ENCODE results near the gene COX6A1.

COX6A1 gene

DNA sequence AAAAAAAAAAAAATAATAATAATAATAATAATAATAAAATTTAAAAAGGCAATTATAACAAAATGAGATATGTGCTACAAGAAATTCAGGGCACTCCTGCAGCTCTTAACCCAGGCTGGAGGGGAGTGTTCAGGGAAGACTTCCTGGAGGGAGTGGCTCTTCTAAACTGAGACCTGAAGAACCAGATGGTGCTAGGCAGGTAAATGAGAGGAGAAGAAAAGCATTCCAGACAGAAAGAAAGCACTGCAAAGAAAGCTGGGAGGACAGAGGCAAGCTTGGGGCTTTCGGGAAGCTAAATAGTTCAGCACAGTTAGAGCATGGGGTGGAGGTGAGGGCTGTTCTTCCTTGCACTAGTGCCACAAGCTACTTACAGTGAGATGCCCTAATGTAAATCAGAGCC lies 41.5 kb downstream of the COX6A1 start:
- no peak overlapping the region for H2BK5ac ChIP-seq (ENCODE audit: low read length)
- H3K27me3 ChIP-seq (ENCODE audit: insufficient read depth, low read length, poor library complexity) = no peaks in the 10 kb centered on the region
- no peaks in the 10 kb centered on the region for H3K4me1 ChIP-seq (ENCODE audit: control insufficient read depth, low read depth, low read length)
- H4K5ac ChIP-seq (ENCODE audit: low read length) = no peak overlapping the region
- no peak overlapping the region for H3K4me2 ChIP-seq (ENCODE audit: low read length)
- no peak overlapping the region for H4K8ac ChIP-seq (ENCODE audit: low read depth, low read length)
- no peak overlapping the region for H3K18ac ChIP-seq (ENCODE audit: low read length)
- no peak overlapping the region for H3K23ac ChIP-seq (ENCODE audit: low read length)
- no peak overlapping the region for H3K9ac ChIP-seq (ENCODE audit: low read length)
- no peak overlapping the region for H2AK5ac ChIP-seq (ENCODE audit: low read length)
- no peak overlapping the region for H3K4ac ChIP-seq (ENCODE audit: low read depth, low read length)
- no peak for DNase-seq
- WGBS (ENCODE audit: extremely low coverage, insufficient coverage, low lambda C conversion rate) = no CpG with 5 or more reads among the region's 1 CpG
- no peak overlapping the region for H3K56ac ChIP-seq (ENCODE audit: low read length)
- H3K4me3 ChIP-seq (ENCODE audit: low read length) = no peak overlapping the region
- no peak overlapping the region for H3K27ac ChIP-seq (ENCODE audit: low read depth, low read length)
- H2BK120ac ChIP-seq (ENCODE audit: low read depth, low read length) = no peak overlapping the region
- no peaks in the 10 kb centered on the region for H3K36me3 ChIP-seq (ENCODE audit: control insufficient read depth, insufficient read depth, low read length)
- no peaks in the 10 kb centered on the region for H3K79me2 ChIP-seq (ENCODE audit: control insufficient read depth, insufficient read depth, low read length)
- no peaks in the 10 kb centered on the region for H3K79me1 ChIP-seq (ENCODE audit: low read length)
- no peak overlapping the region for H2BK15ac ChIP-seq (replicated peaks; ENCODE audit: low read depth)

DNA sequence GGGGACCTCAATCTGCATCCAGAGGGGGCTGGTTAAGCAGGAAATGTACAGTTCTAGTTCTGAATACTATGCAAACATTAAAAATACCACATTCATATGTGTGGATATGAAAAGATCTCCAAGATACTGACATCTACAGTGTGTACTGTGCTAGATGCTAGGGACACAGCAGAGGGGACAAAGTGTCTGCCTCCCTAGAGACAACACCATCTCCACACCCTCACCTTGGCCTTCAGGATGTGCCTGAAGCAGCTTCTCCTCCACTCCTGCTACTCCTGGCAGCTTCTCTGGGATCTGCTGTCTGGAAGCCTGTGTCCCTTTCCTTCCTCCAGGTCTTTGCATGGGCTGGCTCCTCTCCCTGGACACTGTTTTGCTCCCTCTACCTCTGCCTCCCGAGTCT lies 42.3 kb downstream of the COX6A1 start:
- H3K4me1 ChIP-seq (ENCODE audit: control insufficient read depth, low read depth, low read length) = no peaks in the 10 kb centered on the region
- no peak overlapping the region for H3K18ac ChIP-seq (ENCODE audit: low read length)
- H4K5ac ChIP-seq (ENCODE audit: low read length) = no peak overlapping the region
- H3K9ac ChIP-seq (ENCODE audit: low read length) = no peak overlapping the region
- no peak overlapping the region for H3K27ac ChIP-seq (ENCODE audit: low read depth, low read length)
- H3K56ac ChIP-seq (ENCODE audit: low read length) = no peak overlapping the region
- no peak overlapping the region for H2AK5ac ChIP-seq (ENCODE audit: low read length)
- no peaks in the 10 kb centered on the region for H3K79me1 ChIP-seq (ENCODE audit: low read length)
- H3K23ac ChIP-seq (ENCODE audit: low read length) = no peak overlapping the region
- no peaks in the 10 kb centered on the region for H3K79me2 ChIP-seq (ENCODE audit: control insufficient read depth, insufficient read depth, low read length)
- no peaks in the 10 kb centered on the region for H3K36me3 ChIP-seq (ENCODE audit: control insufficient read depth, insufficient read depth, low read length)
- H3K4me2 ChIP-seq (ENCODE audit: low read length) = no peak overlapping the region
- no peak overlapping the region for H2BK5ac ChIP-seq (ENCODE audit: low read length)
- no peak for DNase-seq
- no CpG with 5 or more reads among the region's 1 CpG for WGBS (ENCODE audit: extremely low coverage, insufficient coverage, low lambda C conversion rate)
- H2BK15ac ChIP-seq (replicated peaks; ENCODE audit: low read depth) = no peak overlapping the region
- H2BK120ac ChIP-seq (ENCODE audit: low read depth, low read length) = no peak overlapping the region
- H3K27me3 ChIP-seq (ENCODE audit: insufficient read depth, low read length, poor library complexity) = no peaks in the 10 kb centered on the region
- H3K4ac ChIP-seq (ENCODE audit: low read depth, low read length) = no peak overlapping the region
- H4K8ac ChIP-seq (ENCODE audit: low read depth, low read length) = no peak overlapping the region
- no peak overlapping the region for H3K4me3 ChIP-seq (ENCODE audit: low read length)

DNA sequence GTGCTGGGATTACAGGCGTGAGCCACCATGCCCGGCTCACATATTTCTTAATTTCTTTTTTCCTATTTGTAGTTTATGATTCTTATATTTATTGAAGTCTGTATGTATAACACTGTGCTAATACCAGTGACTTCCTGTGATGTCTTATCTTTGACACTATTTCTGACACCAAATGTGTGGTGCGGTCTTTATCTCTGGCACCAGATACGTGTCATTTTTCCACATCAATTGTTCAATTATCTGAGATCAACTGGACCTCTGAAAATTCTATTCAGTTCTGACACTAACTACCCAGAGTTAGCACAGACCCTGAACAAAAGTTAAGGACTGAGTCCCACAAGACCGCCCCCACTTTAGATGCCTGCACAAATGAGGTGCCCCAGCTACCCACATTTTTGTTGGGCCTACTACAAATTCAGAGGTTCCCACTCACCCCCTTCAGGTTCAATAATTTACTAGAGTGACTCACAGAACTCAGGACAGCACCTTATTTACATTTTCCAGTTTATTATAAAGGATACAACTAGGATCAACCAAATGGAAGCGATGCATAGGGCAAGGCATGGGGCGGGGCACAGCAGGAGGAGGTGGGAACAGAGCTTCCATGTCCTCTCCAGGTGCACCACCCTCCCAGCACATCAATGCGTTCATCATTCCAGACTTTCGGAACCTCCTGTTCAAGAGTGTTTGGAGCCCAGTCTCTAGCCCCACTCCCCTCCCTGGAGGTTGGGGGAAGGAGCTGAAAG lies 43.3 kb downstream of the COX6A1 start:
- no peak overlapping the region for H4K5ac ChIP-seq (ENCODE audit: low read length)
- no peaks in the 10 kb centered on the region for H3K4me1 ChIP-seq (ENCODE audit: control insufficient read depth, low read depth, low read length)
- H3K79me1 ChIP-seq (ENCODE audit: low read length) = no peaks in the 10 kb centered on the region
- no peaks in the 10 kb centered on the region for H3K27me3 ChIP-seq (ENCODE audit: insufficient read depth, low read length, poor library complexity)
- no peak overlapping the region for H4K8ac ChIP-seq (ENCODE audit: low read depth, low read length)
- H2BK5ac ChIP-seq (ENCODE audit: low read length) = no peak overlapping the region
- H3K18ac ChIP-seq (ENCODE audit: low read length) = no peak overlapping the region
- no peak overlapping the region for H3K9ac ChIP-seq (ENCODE audit: low read length)
- H3K56ac ChIP-seq (ENCODE audit: low read length) = no peak overlapping the region
- no peaks in the 10 kb centered on the region for H3K79me2 ChIP-seq (ENCODE audit: control insufficient read depth, insufficient read depth, low read length)
- H2BK15ac ChIP-seq (replicated peaks; ENCODE audit: low read depth) = no peak overlapping the region
- H3K36me3 ChIP-seq (ENCODE audit: control insufficient read depth, insufficient read depth, low read length) = no peaks in the 10 kb centered on the region
- no peak overlapping the region for H2BK120ac ChIP-seq (ENCODE audit: low read depth, low read length)
- DNase-seq = no peak
- no peak overlapping the region for H3K27ac ChIP-seq (ENCODE audit: low read depth, low read length)
- no peak overlapping the region for H3K4me2 ChIP-seq (ENCODE audit: low read length)
- no CpG with 5 or more reads among the region's 9 CpGs for WGBS (ENCODE audit: extremely low coverage, insufficient coverage, low lambda C conversion rate)
- H3K23ac ChIP-seq (ENCODE audit: low read length) = no peak overlapping the region
- H2AK5ac ChIP-seq (ENCODE audit: low read length) = no peak overlapping the region
- no peak overlapping the region for H3K4ac ChIP-seq (ENCODE audit: low read depth, low read length)
- no peak overlapping the region for H3K4me3 ChIP-seq (ENCODE audit: low read length)

DNA sequence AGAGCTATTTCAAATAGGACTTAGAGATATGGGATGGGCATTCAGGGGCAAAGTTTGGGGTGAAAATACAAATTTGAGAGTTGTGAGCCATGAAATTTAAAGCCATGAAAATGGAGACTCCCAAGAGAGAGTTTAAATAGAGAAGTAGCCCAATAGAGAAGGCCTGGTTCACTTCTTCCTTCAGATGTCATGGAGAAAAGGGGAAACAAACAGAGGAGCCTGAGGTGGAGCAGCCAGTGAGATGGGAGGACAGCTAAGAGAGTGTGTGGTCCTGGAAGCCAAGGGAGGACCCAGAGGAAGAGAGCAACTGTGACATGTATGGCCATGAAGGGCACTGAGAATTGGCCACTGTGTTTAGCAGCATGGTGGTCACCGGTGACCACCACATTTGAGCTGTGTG lies 45.7 kb downstream of the COX6A1 start:
- Histone ChIP-seq H3K79me1 (ENCODE audit: low read length) (no peaks in the 10 kb centered on the region), H3K4me1 (ENCODE audit: control insufficient read depth, low read depth, low read length) (no peaks in the 10 kb centered on the region), H3K18ac (ENCODE audit: low read length) (no peak overlapping the region), H3K23ac (ENCODE audit: low read length) (no peak overlapping the region), H3K36me3 (ENCODE audit: control insufficient read depth, insufficient read depth, low read length) (no peaks in the 10 kb centered on the region), H2BK5ac (ENCODE audit: low read length) (no peak overlapping the region), H3K27me3 (ENCODE audit: insufficient read depth, low read length, poor library complexity) (no peaks in the 10 kb centered on the region), H3K4me2 (ENCODE audit: low read length) (no peak overlapping the region), H3K79me2 (ENCODE audit: control insufficient read depth, insufficient read depth, low read length) (no peaks in the 10 kb centered on the region), H3K27ac (ENCODE audit: low read depth, low read length) (no peak overlapping the region), H2BK120ac (ENCODE audit: low read depth, low read length) (no peak overlapping the region), H4K8ac (ENCODE audit: low read depth, low read length) (no peak overlapping the region), H3K4ac (ENCODE audit: low read depth, low read length) (no peak overlapping the region), H3K4me3 (ENCODE audit: low read length) (no peak overlapping the region), H3K56ac (ENCODE audit: low read length) (no peak overlapping the region), H3K9ac (ENCODE audit: low read length) (no peak overlapping the region), H2AK5ac (ENCODE audit: low read length) (no peak overlapping the region), H4K5ac (ENCODE audit: low read length) (no peak overlapping the region), H2BK15ac (replicated peaks; ENCODE audit: low read depth) (no peak overlapping the region)
- DNase-seq = no peak
- no CpG with 5 or more reads among the region's 1 CpG for WGBS (ENCODE audit: extremely low coverage, insufficient coverage, low lambda C conversion rate)

DNA sequence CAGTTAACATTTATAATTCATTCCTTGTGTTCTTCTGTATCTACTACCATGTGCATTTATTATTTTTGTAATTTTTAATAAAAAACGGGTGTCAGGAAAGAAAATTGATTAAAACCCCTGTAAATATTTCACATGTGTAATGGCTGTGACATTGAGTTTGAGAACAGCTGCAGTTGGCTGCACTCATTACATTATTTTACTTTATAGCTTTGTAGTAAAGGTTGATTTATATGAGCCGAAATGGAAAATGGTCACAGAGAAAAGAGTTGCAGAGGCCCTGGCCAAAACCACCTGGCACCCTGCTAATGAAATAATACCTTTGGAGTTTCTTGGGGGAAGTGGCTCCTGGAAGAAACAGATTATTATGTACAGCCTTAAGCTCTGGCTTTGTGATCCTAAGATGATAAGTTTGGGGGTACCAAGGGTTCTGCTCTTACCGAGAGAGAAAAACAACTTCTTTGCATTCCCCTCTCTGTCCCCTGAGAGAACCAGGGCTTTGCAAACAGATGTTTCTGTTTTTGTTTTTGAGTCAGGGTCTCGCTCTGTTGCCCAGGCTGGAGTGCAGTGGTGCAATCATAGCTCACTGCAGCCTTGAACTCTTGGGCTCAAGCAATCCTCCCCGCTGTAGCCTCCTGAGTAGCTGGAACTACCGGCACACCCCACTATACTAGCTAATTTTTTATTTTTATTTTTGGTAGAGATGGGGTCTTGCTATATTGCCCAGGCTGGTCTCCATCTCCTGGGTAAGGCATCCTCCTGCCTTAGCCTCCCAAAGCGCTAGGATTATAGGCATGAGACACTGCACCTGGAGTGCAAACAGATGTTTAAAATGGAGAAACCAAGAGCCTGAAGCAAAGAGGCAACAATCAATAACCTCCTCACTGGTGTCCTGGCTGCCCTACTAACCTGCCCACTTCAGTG lies 48.3 kb downstream of the COX6A1 start:
- Histone ChIP-seq H3K4me3 (ENCODE audit: low read length) (no peak overlapping the region), H3K36me3 (ENCODE audit: control insufficient read depth, insufficient read depth, low read length) (no peaks in the 10 kb centered on the region), H3K4ac (ENCODE audit: low read depth, low read length) (no peak overlapping the region), H2BK5ac (ENCODE audit: low read length) (no peak overlapping the region), H4K8ac (ENCODE audit: low read depth, low read length) (no peak overlapping the region), H3K9ac (ENCODE audit: low read length) (no peak overlapping the region), H3K27ac (ENCODE audit: low read depth, low read length) (no peak overlapping the region), H3K4me2 (ENCODE audit: low read length) (no peak overlapping the region), H3K23ac (ENCODE audit: low read length) (no peak overlapping the region), H3K56ac (ENCODE audit: low read length) (no peak overlapping the region), H2BK15ac (replicated peaks; ENCODE audit: low read depth) (no peak overlapping the region), H3K4me1 (ENCODE audit: control insufficient read depth, low read depth, low read length) (no peaks in the 10 kb centered on the region), H3K18ac (ENCODE audit: low read length) (no peak overlapping the region), H4K5ac (ENCODE audit: low read length) (no peak overlapping the region), H2BK120ac (ENCODE audit: low read depth, low read length) (no peak overlapping the region), H3K27me3 (ENCODE audit: insufficient read depth, low read length, poor library complexity) (no peaks in the 10 kb centered on the region), H3K79me1 (ENCODE audit: low read length) (no peaks in the 10 kb centered on the region), H2AK5ac (ENCODE audit: low read length) (no peak overlapping the region), H3K79me2 (ENCODE audit: control insufficient read depth, insufficient read depth, low read length) (no peaks in the 10 kb centered on the region)
- WGBS (ENCODE audit: extremely low coverage, insufficient coverage, low lambda C conversion rate) = no CpG with 5 or more reads among the region's 7 CpGs
- DNase-seq = no peak
